HG02623 (cell line): ENCODE measurements around the gene TULP3.

ENCODE experiments used
- ATAC-seq: cut with Tn5 transposase; IDR thresholded peaks from one replicate; pipeline ENCODE4 v1.9.1; 2021; ENCODE audit warnings: moderate library complexity; ENCODE audit not compliant: unreplicated experiment

Gene TULP3

DNA sequence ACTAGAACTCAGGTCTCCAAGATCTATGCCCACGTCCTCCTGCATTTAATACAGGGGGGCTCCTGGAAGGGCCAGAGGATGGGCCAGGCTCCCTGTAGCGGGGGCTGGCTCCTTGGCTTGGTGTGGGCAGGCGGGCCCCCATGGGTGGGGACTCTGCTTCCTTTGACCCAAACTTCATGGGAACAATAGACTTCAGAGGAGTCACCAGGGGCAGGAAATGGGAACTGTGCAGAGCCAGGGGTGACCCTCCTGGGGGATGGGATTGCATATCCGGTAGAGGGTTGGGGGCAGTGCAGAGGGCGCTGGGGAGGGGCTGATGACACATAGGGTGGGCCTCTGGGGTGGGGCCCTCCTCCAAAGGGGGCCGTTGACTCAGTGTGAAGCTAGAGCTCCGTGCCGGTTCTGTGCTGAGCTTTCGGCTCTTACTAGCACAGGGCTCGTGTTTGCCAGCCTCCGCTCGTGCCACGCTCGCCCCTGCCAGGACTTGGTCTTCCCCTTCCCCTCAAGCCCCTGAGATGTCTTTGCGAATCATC lies 73.1 kb downstream of the TULP3 start:
- no peak for ATAC-seq

- no peak for ATAC-seq
Observed at GRCh38 chr12:2967651-2968050, 77.0 kb downstream of the TULP3 start.

- no peak for ATAC-seq
Observed at GRCh38 chr12:2970744-2971143, 80.1 kb downstream of the TULP3 start.

DNA sequence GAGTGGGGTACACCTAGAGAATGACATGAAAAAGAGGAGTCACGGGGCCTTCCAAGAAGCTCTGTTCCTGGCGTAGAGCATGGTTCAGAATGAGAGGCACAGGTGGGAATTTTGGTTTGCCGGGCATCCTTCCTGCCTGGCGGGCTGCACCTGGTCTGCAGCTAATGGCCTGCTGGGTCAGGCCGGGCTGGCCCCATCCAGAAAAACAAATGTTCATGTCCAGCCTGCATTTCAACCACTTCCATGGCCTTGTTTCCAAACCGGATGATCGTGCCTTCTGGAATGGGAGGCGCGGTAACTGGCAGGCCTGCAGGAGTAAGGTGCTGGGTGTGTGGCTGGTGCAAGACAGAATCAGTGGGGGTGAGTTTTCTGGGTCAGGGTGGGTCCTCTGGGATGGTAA lies 82.9 kb downstream of the TULP3 start:
- no peak for ATAC-seq

DNA sequence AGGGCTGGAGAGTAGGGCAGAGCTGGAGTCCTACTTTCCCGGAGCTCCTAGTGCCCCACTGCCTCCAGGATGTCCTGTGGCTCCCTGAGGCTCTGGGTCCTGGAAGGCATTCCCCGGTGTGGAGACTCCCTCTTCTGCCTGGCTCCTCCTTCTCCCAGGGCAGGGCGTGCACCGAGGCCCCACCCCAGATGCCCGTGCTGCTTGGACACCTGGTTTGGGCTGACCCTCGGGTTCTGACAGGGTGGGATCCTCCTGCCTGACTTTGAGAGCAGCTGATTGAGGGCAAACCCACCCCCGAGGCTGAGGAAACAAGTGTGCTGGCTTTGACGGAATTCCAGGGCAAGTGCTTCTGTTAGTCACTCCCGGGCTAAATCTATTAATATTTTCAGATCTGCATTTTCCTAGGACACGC lies 83.9 kb downstream of the TULP3 start:
- ATAC-seq: no peak

DNA sequence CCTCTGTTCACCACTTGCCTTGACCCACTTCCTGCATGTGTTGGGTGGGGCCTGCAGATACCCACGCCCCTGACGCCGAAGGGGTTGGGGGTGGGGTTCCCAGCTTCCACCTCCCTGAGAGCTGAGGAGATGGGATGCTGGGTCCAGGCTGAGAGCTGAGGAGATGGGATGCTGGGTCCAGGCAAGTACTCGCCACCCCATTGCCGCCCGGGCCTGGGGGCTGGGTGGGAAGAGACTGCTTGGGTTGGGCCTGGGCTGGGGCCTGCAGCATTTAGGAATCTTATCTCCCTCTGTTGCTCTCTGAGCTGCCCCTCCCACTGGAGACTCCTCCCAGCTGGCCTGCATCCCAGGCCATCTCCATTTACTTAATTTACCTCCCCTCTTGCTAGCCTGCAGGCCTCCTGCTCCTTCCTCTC lies 85.9 kb downstream of the TULP3 start:
- no peak for ATAC-seq

DNA sequence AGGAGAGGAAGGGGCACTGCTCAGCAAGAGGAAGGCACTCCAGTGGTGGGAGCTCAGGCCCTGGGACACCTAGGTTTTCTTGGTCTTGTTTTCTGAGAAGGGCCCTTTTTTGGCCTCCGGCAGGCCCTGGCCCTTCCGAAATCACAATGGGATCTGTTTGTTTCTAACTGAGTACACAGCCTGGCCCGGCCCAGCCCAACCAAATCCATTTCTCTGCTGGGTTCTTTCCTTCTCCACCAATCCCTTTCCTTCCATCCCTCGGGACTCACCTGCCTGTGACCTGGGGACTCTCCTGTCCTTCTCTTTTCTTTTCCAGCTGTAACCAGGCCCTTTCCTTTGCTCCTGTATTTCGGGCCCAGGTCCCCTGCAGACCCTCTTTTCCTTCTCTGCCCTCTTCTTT lies 87.1 kb downstream of the TULP3 start:
- ATAC-seq: no peak

GRCh38 chr12:2979806-2980205 lies 89.1 kb downstream of the TULP3 start:
- no peak for ATAC-seq

GRCh38 chr12:2980630-2981029 lies 89.9 kb downstream of the TULP3 start:
- ATAC-seq: no peak

DNA sequence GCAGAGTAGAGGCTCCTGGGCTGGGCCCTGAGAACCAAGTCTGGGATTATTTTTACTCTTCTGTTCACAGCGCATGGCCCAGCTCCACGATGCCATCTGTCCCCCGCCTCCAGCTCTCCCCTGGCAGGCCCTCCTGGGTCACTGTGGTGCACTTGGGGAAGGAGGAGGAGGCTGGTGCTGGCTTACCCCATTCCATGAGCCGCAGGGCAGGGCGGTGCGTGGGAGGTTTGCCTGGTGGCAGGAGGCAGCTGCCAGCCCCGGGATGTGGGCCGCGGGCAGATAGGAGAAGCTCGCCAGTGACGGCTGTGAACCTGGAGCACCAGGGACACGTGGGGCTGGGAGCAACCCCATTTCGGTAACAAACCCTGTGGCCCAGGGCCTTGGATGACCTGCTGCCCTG lies 91.7 kb downstream of the TULP3 start:
- ATAC-seq: no peak

DNA sequence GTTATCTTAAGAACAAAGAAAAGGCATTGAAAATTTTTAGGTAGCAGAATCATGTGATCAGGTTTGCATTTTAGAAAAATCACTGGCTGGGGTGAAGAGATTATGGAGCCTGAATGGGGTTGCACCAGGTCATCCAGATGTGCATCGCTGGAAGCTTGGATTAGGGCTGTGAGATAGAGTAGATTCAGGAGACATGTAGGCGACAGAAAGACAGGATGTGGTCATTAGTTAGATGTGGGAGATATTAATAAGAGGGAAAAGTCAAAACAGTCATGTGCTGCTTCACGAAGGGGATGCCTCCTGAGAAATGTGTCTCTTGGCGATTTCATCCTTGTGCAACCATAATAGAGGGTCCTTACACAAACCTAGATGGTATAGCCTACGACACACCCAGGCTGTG lies 93.6 kb downstream of the TULP3 start:
- no peak for ATAC-seq

GRCh38 chr12:2984698-2985097 lies 94.0 kb downstream of the TULP3 start:
- ATAC-seq: no peak

DNA sequence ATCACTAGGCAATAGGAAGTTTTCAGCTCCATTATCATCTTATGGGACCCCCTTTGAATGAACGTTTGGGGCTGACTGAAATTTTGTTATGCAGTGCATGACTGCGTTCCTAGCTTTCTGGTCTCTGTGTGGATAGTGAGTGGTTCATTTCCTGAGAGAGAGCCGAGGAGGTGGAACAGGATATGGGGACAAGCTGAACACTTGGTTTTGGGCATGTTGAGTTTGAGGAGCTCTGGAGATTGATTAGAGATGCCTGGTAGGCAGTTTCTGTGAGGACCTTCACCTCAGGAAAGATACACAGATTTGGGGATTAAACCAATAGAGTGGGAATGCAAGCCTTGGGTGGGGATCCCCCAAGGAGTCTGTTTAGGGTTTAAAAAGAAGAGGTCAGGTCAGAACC lies 96.2 kb downstream of the TULP3 start:
- ATAC-seq: no peak

DNA sequence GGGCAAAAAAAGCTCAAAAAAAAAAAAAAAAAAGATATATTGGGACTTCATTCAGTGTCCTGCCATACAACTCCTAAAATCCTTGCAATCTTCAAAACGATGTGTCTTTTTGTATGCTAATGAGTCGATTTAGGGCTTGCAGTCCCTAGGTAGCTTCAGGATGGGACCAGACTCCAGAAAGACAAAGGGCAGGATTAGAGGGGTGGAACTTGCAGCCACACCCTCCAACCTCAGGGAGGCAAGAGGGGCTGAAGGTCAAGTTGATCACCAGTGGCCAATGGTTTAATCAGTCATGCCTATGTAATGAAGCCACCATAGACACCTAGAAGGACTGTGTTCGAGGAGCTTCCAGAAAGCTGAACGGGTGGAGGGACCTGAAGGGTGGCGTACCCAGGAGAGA lies 97.8 kb downstream of the TULP3 start:
- ATAC-seq: no peak
